SIG-M5 (cell line): ENCODE measurements around the gene RNF169.

Experiments
- DNase-seq: peaks from one replicate; lab custom pipeline; 2025; lab: John Stamatoyannopoulos, UW

The RNF169 gene

GRCh38 chr11:74748211-74749126, at the start of gene RNF169:
Gene RNF169, plus strand, starts transcription at chr11:74748849. Its CDS starts 32 bp downstream, at chr11:74748881.
- DNase-seq, result peak; percentile 63

- DNase-seq, result no peak
Observed at GRCh38 chr11:74699615-74700396, 48.8 kb upstream of the RNF169 start.

- DNase-seq, result no peak
Observed at GRCh38 chr11:74701351-74701750, 47.3 kb upstream of the RNF169 start.

- no peak for DNase-seq
Observed at GRCh38 chr11:74702383-74703007, 46.2 kb upstream of the RNF169 start.

- DNase-seq, result no peak
Observed at GRCh38 chr11:74703211-74703610, 45.4 kb upstream of the RNF169 start.

GRCh38 chr11:74707182-74707581, 41.5 kb upstream of the RNF169 start:
- DNase-seq, result no peak

GRCh38 chr11:74707602-74708510, 40.8 kb upstream of the RNF169 start:
- no peak for DNase-seq

- no peak for DNase-seq
Observed at GRCh38 chr11:74709175-74709574, 39.5 kb upstream of the RNF169 start.

- DNase-seq, result no peak
Observed at GRCh38 chr11:74710281-74710938, 38.2 kb upstream of the RNF169 start.

- DNase-seq, result no peak
Observed at GRCh38 chr11:74713686-74714085, 35.0 kb upstream of the RNF169 start.

GRCh38 chr11:74714904-74715303, 33.7 kb upstream of the RNF169 start:
- DNase-seq, result no peak

- no peak for DNase-seq
Observed at GRCh38 chr11:74717221-74717969, 31.3 kb upstream of the RNF169 start.

GRCh38 chr11:74719011-74719410, 29.6 kb upstream of the RNF169 start:
- DNase-seq, result no peak

GRCh38 chr11:74720596-74721478, 27.8 kb upstream of the RNF169 start:
- no peak for DNase-seq

GRCh38 chr11:74721479-74721835, 27.2 kb upstream of the RNF169 start:
- DNase-seq, result no peak

GRCh38 chr11:74723511-74723910, 25.1 kb upstream of the RNF169 start:
- DNase-seq, result no peak

GRCh38 chr11:74725701-74726100, 22.9 kb upstream of the RNF169 start:
- DNase-seq, result no peak

GRCh38 chr11:74726547-74727182, 22.0 kb upstream of the RNF169 start:
- no peak for DNase-seq

- DNase-seq, result no peak
Observed at GRCh38 chr11:74729397-74729796, 19.3 kb upstream of the RNF169 start.
